Measurements from ENCODE around the gene NMT2.

Gene NMT2

GRCh38 chr10:15149042-15149771 lies 19.3 kb downstream of the NMT2 start:
- no peaks in the 10 kb centered on the region for H3K36me3 ChIP-seq (replicated peaks in 1 of 2; ENCODE audit: control insufficient read depth in 2 of 2, insufficient read depth in 2 of 2, low read length in 2 of 2)

DNA sequence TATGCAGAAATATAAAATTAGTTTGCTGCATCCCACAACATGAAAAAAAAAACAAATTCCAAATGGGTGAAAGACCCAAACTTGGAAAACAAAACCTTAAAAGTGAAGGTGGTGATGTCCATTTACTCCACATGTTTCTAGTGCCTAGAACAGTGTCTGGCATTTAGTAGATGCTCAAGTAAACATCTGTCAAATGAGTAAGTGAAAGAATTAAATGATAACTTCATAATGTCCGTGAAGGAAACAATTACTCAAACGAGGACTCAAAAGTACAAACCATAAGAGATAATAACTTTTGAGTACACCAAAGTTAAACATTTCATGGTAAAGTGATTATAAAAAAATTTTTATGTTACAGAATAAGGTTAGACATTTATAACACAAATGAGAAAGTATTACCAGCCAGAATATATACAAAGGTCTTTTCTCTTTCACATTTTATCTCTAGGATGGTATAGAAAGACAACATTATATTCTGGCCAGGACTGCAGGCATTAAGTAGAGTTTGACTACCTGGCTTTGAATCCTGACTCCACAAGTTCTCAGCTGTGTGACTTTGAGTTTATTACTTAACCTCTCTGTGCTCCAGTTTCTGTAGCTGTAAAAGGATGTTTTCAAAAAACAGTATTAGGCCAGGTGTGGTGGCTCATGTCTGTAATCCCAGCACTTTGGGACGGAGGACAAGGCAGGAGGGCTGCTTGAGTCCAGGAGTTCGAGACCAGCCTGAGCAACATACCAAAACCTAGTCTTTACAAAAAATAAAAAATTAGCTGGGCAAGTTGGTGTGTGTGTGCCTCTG lies 20.7 kb downstream of the NMT2 start:
- Histone ChIP-seq H2BK12ac (ENCODE audit: low read length) (no peak overlapping the region), H3K27me3 (ENCODE audit: control insufficient read depth in 3 of 3, insufficient read depth in 3 of 3, low read depth in 1 of 3, low read length in 3 of 3) (no peaks in the 10 kb centered on the region), H3K36me3 (replicated peaks in 1 of 2; ENCODE audit: control insufficient read depth in 2 of 2, insufficient read depth in 2 of 2, low read length in 2 of 2) (no peaks in the 10 kb centered on the region), H2BK5ac (ENCODE audit: low read length) (no peak overlapping the region), H3K18ac (ENCODE audit: low read length) (no peak overlapping the region), H2BK120ac (ENCODE audit: low read depth, low read length) (no peak overlapping the region), H3K4ac (ENCODE audit: low read length) (no peak overlapping the region), H3K23ac (ENCODE audit: low read depth, low read length, poor library complexity) (no peak overlapping the region), H3K9ac (ENCODE audit: low read depth, low read length, poor library complexity) (no peak overlapping the region), H2AK5ac (ENCODE audit: low read depth, low read length) (no peak overlapping the region), H3K9me3 (replicated peaks in 1 of 2; ENCODE audit: control insufficient read depth in 2 of 2, insufficient read depth in 1 of 2, low read depth in 1 of 2, low read length in 2 of 2) (peaks cover 0 to 4% of the 10 kb centered on the region in 2 donors), H3K14ac (ENCODE audit: low read length) (no peak overlapping the region), H3K4me1 (ENCODE audit: control insufficient read depth in 2 of 2, insufficient read depth in 1 of 2, low read depth in 1 of 2, low read length in 2 of 2) (peaks cover 2 to 6% of the 10 kb centered on the region in 2 donors), H4K8ac (ENCODE audit: low read depth, low read length) (no peak overlapping the region), H3K4me2 (ENCODE audit: insufficient read depth, low read length, poor library complexity, severe bottlenecking) (no peak overlapping the region), H3K27ac (replicated peaks; ENCODE audit: low read length) (no peak overlapping the region), H2AFZ (ENCODE audit: low read length) (no peak overlapping the region), H3K4me3 (ENCODE audit: low read length in 2 of 2) (no peak overlapping the region), H2BK15ac (ENCODE audit: low read length) (no peak overlapping the region), H4K91ac (ENCODE audit: low read depth, low read length, poor library complexity) (no peak overlapping the region), H3K79me1 (ENCODE audit: low read depth, low read length) (peaks cover 5% of the 10 kb centered on the region)
- WGBS, 2 donors (ENCODE audit: extremely low coverage in 2 of 2, insufficient read length in 2 of 2, insufficient replicate concordance in 1 of 2), result no CpG with 5 or more reads among the region's 4 CpGs
- DNase-seq (ENCODE audit: low spot score), result no peak

More at GRCh38 chr10:15149042-15149771, 19.3 kb downstream of the NMT2 start:
- Histone ChIP-seq H3K27ac (replicated peaks; ENCODE audit: low read length) (no peak overlapping the region), H2BK12ac (ENCODE audit: low read length) (no peak overlapping the region), H3K4me2 (ENCODE audit: insufficient read depth, low read length, poor library complexity, severe bottlenecking) (no peak overlapping the region), H3K18ac (ENCODE audit: low read length) (no peak overlapping the region), H3K23ac (ENCODE audit: low read depth, low read length, poor library complexity) (peak overlapping the region; percentile 16), H4K8ac (ENCODE audit: low read depth, low read length) (peak overlapping the region; percentile 32), H3K79me1 (ENCODE audit: low read depth, low read length) (peaks cover 8% of the 10 kb centered on the region), H3K14ac (ENCODE audit: low read length) (no peak overlapping the region), H3K9me3 (replicated peaks in 1 of 2; ENCODE audit: control insufficient read depth in 2 of 2, insufficient read depth in 1 of 2, low read depth in 1 of 2, low read length in 2 of 2) (peaks cover 0 to 4% of the 10 kb centered on the region in 2 donors), H3K27me3 (ENCODE audit: control insufficient read depth in 3 of 3, insufficient read depth in 3 of 3, low read depth in 1 of 3, low read length in 3 of 3) (no peaks in the 10 kb centered on the region), H3K9ac (ENCODE audit: low read depth, low read length, poor library complexity) (no peak overlapping the region), H2BK15ac (ENCODE audit: low read length) (no peak overlapping the region), H3K4me1 (ENCODE audit: control insufficient read depth in 2 of 2, insufficient read depth in 1 of 2, low read depth in 1 of 2, low read length in 2 of 2) (peaks cover 2 to 6% of the 10 kb centered on the region in 2 donors), H2BK120ac (ENCODE audit: low read depth, low read length) (no peak overlapping the region), H2AFZ (ENCODE audit: low read length) (no peak overlapping the region), H3K4ac (ENCODE audit: low read length) (no peak overlapping the region), H3K4me3 (ENCODE audit: low read length in 2 of 2) (peak overlapping the region in 1 of 2 donors; percentile 64), H2BK5ac (ENCODE audit: low read length) (no peak overlapping the region), H4K91ac (ENCODE audit: low read depth, low read length, poor library complexity) (no peak overlapping the region), H2AK5ac (ENCODE audit: low read depth, low read length) (no peak overlapping the region)
- WGBS, 2 donors (ENCODE audit: extremely low coverage in 2 of 2, insufficient read length in 2 of 2, insufficient replicate concordance in 1 of 2), result no CpG with 5 or more reads among the region's 10 CpGs
- no peak for DNase-seq (ENCODE audit: low spot score)

GRCh38 chr10:15146366-15146765 lies 22.1 kb downstream of the NMT2 start:
- Histone ChIP-seq H3K9ac (ENCODE audit: low read depth, low read length, poor library complexity) (no peak overlapping the region), H3K4me2 (ENCODE audit: insufficient read depth, low read length, poor library complexity, severe bottlenecking) (no peak overlapping the region), H2AK5ac (ENCODE audit: low read depth, low read length) (no peak overlapping the region), H2BK12ac (ENCODE audit: low read length) (no peak overlapping the region), H2AFZ (ENCODE audit: low read length) (no peak overlapping the region), H3K14ac (ENCODE audit: low read length) (no peak overlapping the region), H3K18ac (ENCODE audit: low read length) (no peak overlapping the region), H3K27ac (replicated peaks; ENCODE audit: low read length) (no peak overlapping the region), H2BK15ac (ENCODE audit: low read length) (no peak overlapping the region), H3K4me1 (ENCODE audit: control insufficient read depth in 2 of 2, insufficient read depth in 1 of 2, low read depth in 1 of 2, low read length in 2 of 2) (peaks cover 2 to 5% of the 10 kb centered on the region in 2 donors), H3K9me3 (replicated peaks in 1 of 2; ENCODE audit: control insufficient read depth in 2 of 2, insufficient read depth in 1 of 2, low read depth in 1 of 2, low read length in 2 of 2) (peaks cover 0 to 4% of the 10 kb centered on the region in 2 donors), H3K4me3 (ENCODE audit: low read length in 2 of 2) (peak overlapping the region in 1 of 2 donors; percentile 14), H3K27me3 (ENCODE audit: control insufficient read depth in 3 of 3, insufficient read depth in 3 of 3, low read depth in 1 of 3, low read length in 3 of 3) (no peaks in the 10 kb centered on the region), H3K79me1 (ENCODE audit: low read depth, low read length) (peaks cover 5% of the 10 kb centered on the region), H3K23ac (ENCODE audit: low read depth, low read length, poor library complexity) (no peak overlapping the region), H2BK5ac (ENCODE audit: low read length) (no peak overlapping the region), H3K4ac (ENCODE audit: low read length) (no peak overlapping the region), H2BK120ac (ENCODE audit: low read depth, low read length) (no peak overlapping the region), H4K91ac (ENCODE audit: low read depth, low read length, poor library complexity) (no peak overlapping the region), H4K8ac (ENCODE audit: low read depth, low read length) (no peak overlapping the region), H3K36me3 (replicated peaks in 1 of 2; ENCODE audit: control insufficient read depth in 2 of 2, insufficient read depth in 2 of 2, low read length in 2 of 2) (no peaks in the 10 kb centered on the region)
- no CpG with 5 or more reads among the region's 7 CpGs for WGBS, 2 donors (ENCODE audit: extremely low coverage in 2 of 2, insufficient read length in 2 of 2, insufficient replicate concordance in 1 of 2)
- DNase-seq (ENCODE audit: low spot score), result no peak

- Histone ChIP-seq H2BK15ac (ENCODE audit: low read length) (no peak overlapping the region), H2BK5ac (ENCODE audit: low read length) (no peak overlapping the region), H4K8ac (ENCODE audit: low read depth, low read length) (no peak overlapping the region), H3K4me1 (ENCODE audit: control insufficient read depth in 2 of 2, insufficient read depth in 1 of 2, low read depth in 1 of 2, low read length in 2 of 2) (peaks cover 6 to 13% of the 10 kb centered on the region in 2 donors), H3K18ac (ENCODE audit: low read length) (no peak overlapping the region), H2AFZ (ENCODE audit: low read length) (no peak overlapping the region), H3K23ac (ENCODE audit: low read depth, low read length, poor library complexity) (no peak overlapping the region), H3K9me3 (replicated peaks in 1 of 2; ENCODE audit: control insufficient read depth in 2 of 2, insufficient read depth in 1 of 2, low read depth in 1 of 2, low read length in 2 of 2) (peaks cover 0 to 3% of the 10 kb centered on the region in 2 donors), H4K91ac (ENCODE audit: low read depth, low read length, poor library complexity) (no peak overlapping the region), H3K27ac (replicated peaks; ENCODE audit: low read length) (no peak overlapping the region), H3K4me2 (ENCODE audit: insufficient read depth, low read length, poor library complexity, severe bottlenecking) (no peak overlapping the region), H3K9ac (ENCODE audit: low read depth, low read length, poor library complexity) (no peak overlapping the region), H2BK120ac (ENCODE audit: low read depth, low read length) (no peak overlapping the region), H2AK5ac (ENCODE audit: low read depth, low read length) (no peak overlapping the region), H3K4me3 (ENCODE audit: low read length in 2 of 2) (no peak overlapping the region), H3K4ac (ENCODE audit: low read length) (no peak overlapping the region), H3K14ac (ENCODE audit: low read length) (no peak overlapping the region), H3K27me3 (ENCODE audit: control insufficient read depth in 3 of 3, insufficient read depth in 3 of 3, low read depth in 1 of 3, low read length in 3 of 3) (no peaks in the 10 kb centered on the region), H3K79me1 (ENCODE audit: low read depth, low read length) (peaks cover 5% of the 10 kb centered on the region), H2BK12ac (ENCODE audit: low read length) (no peak overlapping the region), H3K36me3 (replicated peaks in 1 of 2; ENCODE audit: control insufficient read depth in 2 of 2, insufficient read depth in 2 of 2, low read length in 2 of 2) (peaks cover 0 to 9% of the 10 kb centered on the region in 2 donors)
- no peak for DNase-seq (ENCODE audit: low spot score)
- WGBS, 2 donors (ENCODE audit: extremely low coverage in 2 of 2, insufficient read length in 2 of 2, insufficient replicate concordance in 1 of 2), result no CpG with 5 or more reads among the region's 4 CpGs
These were observed 23.7 kb downstream of the NMT2 start for GRCh38 chr10:15144788-15145187.

Data from neuronal stem cell (in vitro differentiated cells).